Ovary (tissue), 9 donors: ENCODE data around the gene STRIP1. TPM values are rescaled to one million over a fixed set of nuclear protein-coding genes. Genes with fewer than 3 reads are reported as not detected.

Experiments
- DNase-seq, 5 donors: peaks; one replicate each; pipeline ENCODE4 v3.0.0-alpha.2; 2019 to 2020
- H3K27ac ChIP-seq, 2 donors: fragments of 200-600 bp; one replicate each; pipeline versions ENCODE4 v1.5.1 to v1.8.0; 2019 to 2022
- H3K27me3 ChIP-seq: fragments of 200-600 bp; one replicate; pipeline ENCODE4 v1.8.0; 2022
- H3K36me3 ChIP-seq: fragments of 200-600 bp; sonication (generic); one replicate; pipeline ENCODE4 v1.5.1; 2019
- H3K4me1 ChIP-seq: one replicate; pipeline ENCODE4 v1.8.1; 2013; ENCODE audit warnings: mild to moderate bottlenecking, moderate library complexity; ENCODE audit not compliant: insufficient read depth
- H3K4me3 ChIP-seq: fragments of 200-600 bp; sonication (generic); one replicate; pipeline ENCODE4 v1.5.1; 2017
- H3K9me3 ChIP-seq, 2 donors: fragments of 200-600 bp in 1 of 2; sonication (generic) in 1 of 2; one replicate each; pipeline versions ENCODE4 v1.5.1 to v1.8.1; 2013 to 2019; ENCODE audit warnings: mild to moderate bottlenecking in 1 of 2, moderate library complexity in 1 of 2
- EP300 ChIP-seq: sonication (generic); formaldehyde crosslinking; IDR thresholded peaks from one replicate; pipeline ENCODE4 v1.6.1; 2017; ENCODE audit warnings: antibody characterized with exemption
- POLR2A ChIP-seq: fragments of 450-650 bp; IDR thresholded peaks from one replicate; pipeline ENCODE4 v1.6.1; 2017; ENCODE audit warnings: antibody characterized with exemption, mild to moderate bottlenecking, moderate library complexity
- WGBS, 3 donors: extraction: QIAGEN DNeasy Blood & Tissue Kit in 1 of 3; methylation state at CpG; one replicate each; pipeline versions ENCODE4 v1.1.5 to v1.1.7; 2013 to 2017; 5-methylcytosine and 5-hydroxymethylcytosine counted together
- intact Hi-C, 4 donors: fragments of 100-400 bp; cut with DNase I; formaldehyde crosslinking; loops; one replicate each; pipeline versions ENCODE4 v1.11.0 to v1.15.1; 2022 to 2023
- polyA plus RNA-seq, 2 donors: library from polyadenylated mRNA; stranded (reverse); fragments of 200-250 nt in 1 of 2; fragments of 350-450 nt in 1 of 2; fragmentation: Illumina TruSeq in 1 of 2; extraction: RNeasy Lipid Tissue Mini Kit (QIAGEN cat#74804) in 1 of 2; gene quantifications; one replicate each; pipeline ENCODE4 v1.2.3, GENCODE V29; 2013 to 2014
- total RNA-seq, 7 donors: library from RNA; depleted of rRNA in 2 of 7; stranded (reverse); fragments of >200 nt in 2 of 7; fragmentation: NEBNext Ultra II Directional in 3 of 7; extraction: Animal tissue kit (Norgen Biotek cat#: 25700) in 3 of 7; gene quantifications; one replicate each; pipeline versions ENCODE4 v1.1.0 to v1.2.4, GENCODE V29; 2016 to 2023
- TF ChIP-seq, protein P1 (sequence below), 3 donors: fragments of 450-650 bp in 2 of 3; fragments of 200-600 bp in 1 of 3; IDR thresholded peaks; one replicate each; pipeline versions ENCODE4 v1.5.1 to v1.8.0; 2016 to 2022; ENCODE audit warnings: antibody characterized with exemption in 3 of 3, mild to moderate bottlenecking in 1 of 3
- donor health status: DM: no; HTN: no; CAD: no; lungs with moderate emphysema.
- donor health status: DM: no; HTN: no; CAD: no.
- donor health status: Bipolar disorder and iron deficiency.
- donor health status: DM: yes; HTN: yes; CAD: no.
- donor health status: DM: no; HTN: no; CAD: no.
- donor health status: DM: yes; HTN: yes; CAD: no.

Gene STRIP1
- total and polyA plus RNA-seq, 9 donors: 21.6 to 46.7 (median 36.2) TPM

DNA sequence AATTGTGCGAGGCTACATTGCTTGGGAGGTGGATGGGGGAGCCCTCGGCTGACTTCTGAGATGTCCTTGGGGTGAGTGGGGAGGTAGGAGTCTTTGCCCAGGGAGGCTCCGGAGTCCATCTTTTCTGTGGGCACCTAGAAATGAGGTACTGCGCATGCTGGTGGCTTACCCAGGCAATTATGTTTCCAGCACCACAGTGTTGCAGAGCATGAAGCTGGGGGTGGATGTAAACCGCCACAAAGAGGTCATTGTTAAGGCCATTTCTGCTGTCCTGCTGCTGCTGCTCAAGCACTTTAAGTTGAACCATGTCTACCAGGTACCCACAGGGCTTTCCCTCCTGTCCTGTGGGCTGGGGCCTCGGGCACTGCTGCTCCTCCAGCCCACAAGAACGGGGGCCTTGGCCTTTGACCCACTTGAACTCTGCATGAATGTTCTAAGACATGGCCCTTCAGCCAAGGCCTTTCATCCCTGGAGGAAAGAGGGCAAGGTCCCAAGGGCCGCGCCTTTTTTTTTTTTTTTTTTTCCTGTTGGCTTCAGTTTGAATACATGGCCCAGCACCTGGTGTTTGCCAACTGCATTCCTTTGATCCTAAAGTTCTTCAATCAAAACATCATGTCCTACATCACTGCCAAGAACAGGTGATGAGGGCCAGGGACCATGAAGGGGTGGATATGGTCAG is 14.6 kb downstream of the STRIP1 start:
- WGBS, 3 donors: 78 to 82% (median 80%) methylated on average over 9 of the region's 9 CpGs
- Histone ChIP-seq H3K27me3 (no peaks in the 10 kb centered on the region), H3K4me1 (no peaks in the 10 kb centered on the region), H3K36me3 (no peaks in the 10 kb centered on the region), H3K27ac (no peak overlapping the region), H3K9me3 (no peaks in the 10 kb centered on the region), H3K4me3 (no peak overlapping the region)
- TF ChIP-seq, protein P1, sequence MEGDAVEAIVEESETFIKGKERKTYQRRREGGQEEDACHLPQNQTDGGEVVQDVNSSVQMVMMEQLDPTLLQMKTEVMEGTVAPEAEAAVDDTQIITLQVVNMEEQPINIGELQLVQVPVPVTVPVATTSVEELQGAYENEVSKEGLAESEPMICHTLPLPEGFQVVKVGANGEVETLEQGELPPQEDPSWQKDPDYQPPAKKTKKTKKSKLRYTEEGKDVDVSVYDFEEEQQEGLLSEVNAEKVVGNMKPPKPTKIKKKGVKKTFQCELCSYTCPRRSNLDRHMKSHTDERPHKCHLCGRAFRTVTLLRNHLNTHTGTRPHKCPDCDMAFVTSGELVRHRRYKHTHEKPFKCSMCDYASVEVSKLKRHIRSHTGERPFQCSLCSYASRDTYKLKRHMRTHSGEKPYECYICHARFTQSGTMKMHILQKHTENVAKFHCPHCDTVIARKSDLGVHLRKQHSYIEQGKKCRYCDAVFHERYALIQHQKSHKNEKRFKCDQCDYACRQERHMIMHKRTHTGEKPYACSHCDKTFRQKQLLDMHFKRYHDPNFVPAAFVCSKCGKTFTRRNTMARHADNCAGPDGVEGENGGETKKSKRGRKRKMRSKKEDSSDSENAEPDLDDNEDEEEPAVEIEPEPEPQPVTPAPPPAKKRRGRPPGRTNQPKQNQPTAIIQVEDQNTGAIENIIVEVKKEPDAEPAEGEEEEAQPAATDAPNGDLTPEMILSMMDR (IDR thresholded peaks at IDR 0.05): no peak
- TF ChIP-seq POLR2A (no peak), EP300 (no peak)
- no peak for DNase-seq
- intact Hi-C loops: no loop called here

DNA sequence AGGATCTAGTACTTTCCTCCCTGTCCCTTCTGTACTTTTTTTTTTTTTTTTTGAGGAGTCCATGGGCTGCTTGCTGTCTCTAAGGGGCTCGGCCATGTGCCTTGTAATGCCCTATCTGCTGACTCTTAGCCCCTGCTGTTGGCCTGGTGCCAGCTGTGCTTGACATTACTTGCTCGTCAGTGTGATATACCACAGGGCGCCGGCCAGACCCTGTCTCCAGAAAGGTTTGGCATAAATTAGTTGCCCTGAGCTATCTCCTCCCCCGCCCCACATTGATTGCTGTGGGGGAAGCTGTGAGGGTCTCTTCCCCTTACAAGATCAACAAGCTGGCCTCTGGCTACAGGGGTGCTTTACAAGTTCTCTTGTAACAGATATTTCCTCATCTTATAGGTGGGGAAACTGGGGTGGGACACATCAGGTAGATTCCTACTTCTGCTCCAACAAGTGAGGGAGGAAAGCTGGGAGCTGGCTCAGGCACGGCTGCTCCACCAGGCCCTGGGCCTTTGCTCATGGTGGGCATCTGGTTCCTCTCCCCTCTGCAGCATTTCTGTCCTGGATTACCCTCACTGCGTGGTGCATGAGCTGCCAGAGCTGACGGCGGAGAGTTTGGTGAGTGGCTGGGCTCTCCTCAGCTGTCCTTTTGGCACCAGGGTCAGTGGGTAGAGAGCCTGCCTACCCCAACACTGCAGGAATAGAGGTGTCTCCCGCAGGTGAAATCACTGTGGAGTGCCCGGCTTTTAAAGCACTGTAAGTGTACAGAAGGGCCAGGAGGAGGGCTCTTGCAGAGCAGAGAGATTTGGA is 15.6 kb downstream of the STRIP1 start:
- peak in 2 of 5 donors; percentile 39 to 53 for DNase-seq
- H3K36me3 ChIP-seq: no peaks in the 10 kb centered on the region
- H3K27ac ChIP-seq: no peak overlapping the region
- no peaks in the 10 kb centered on the region for H3K9me3 ChIP-seq
- WGBS, 3 donors: 70 to 73% (median 71%) methylated on average over 11 of the region's 11 CpGs
- no peaks in the 10 kb centered on the region for H3K4me1 ChIP-seq
- no peaks in the 10 kb centered on the region for H3K27me3 ChIP-seq
- no peak overlapping the region for H3K4me3 ChIP-seq
- intact Hi-C loops: loop anchor here in 3 of 4 donors (5.0 to 10.0 kb wide), 2 partner anchors 55 to 57 kb away; no protein-coding TSS in a partner anchor
- TF ChIP-seq, protein P1 (IDR thresholded peaks at IDR 0.05): no peak
- TF ChIP-seq POLR2A: no peak
- no peak for TF ChIP-seq EP300

DNA sequence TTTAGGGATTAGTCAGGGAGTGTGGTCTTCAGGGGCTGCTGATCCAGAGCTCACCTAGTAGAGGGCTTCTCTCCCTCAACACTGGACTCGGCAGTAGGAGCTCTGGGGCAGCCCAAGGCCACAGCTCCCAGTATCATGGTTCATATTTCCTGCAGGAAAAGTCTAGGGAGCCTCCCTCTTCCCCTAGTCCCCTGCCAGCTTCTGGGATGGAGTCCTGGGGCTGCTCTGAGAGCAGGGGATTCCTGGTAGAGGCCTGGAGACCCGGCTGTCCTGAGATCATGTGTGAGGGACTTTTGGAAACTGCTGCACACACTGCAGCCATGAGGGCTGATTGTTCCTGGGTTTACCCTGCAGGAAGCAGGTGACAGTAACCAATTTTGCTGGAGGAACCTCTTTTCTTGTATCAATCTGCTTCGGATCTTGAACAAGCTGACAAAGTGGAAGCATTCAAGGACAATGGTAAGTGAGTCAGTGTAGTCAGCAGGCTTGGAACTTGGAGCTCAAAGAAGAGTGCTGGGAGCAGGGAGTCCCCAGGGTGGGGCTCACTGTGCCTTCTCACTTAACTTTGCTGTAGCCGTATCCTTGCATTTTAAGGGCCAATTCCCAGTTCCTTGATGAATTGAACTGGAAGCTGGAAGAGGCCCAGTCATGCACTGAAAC is 16.3 kb downstream of the STRIP1 start:
- no peak overlapping the region for H3K27ac ChIP-seq
- no peaks in the 10 kb centered on the region for H3K27me3 ChIP-seq
- WGBS, 3 donors: 42 to 49% (median 45%) methylated on average over 4 of the region's 4 CpGs
- intact Hi-C loops: loop anchor here in 3 of 4 donors (5.0 to 10.0 kb wide), 2 partner anchors 54 to 57 kb away; no protein-coding TSS in a partner anchor
- H3K4me3 ChIP-seq: no peak overlapping the region
- H3K4me1 ChIP-seq: no peaks in the 10 kb centered on the region
- TF ChIP-seq POLR2A (no peak), EP300 (no peak)
- TF ChIP-seq, protein P1 (IDR thresholded peaks at IDR 0.05): no peak
- no peaks in the 10 kb centered on the region for H3K9me3 ChIP-seq
- no peak for DNase-seq
- no peaks in the 10 kb centered on the region for H3K36me3 ChIP-seq

DNA sequence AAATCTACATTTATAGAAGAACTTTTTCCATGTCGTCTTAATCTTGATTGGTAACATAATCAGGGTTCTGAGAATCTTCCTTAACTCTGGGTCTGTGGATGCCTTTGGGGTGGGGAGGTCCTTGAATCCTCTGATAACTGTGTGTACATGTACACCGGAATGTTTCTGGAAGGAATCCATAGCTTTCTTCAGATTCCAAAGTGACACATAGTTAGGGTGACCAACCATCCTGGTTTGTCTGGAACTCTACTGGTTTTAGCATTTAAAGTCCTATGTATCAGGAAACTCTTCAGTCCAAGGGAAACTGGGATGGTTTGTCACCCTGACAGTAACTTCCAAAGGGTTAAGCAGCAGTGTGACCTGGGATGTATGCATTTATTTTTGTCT is 16.8 kb downstream of the STRIP1 start:
- no peak for DNase-seq
- Histone ChIP-seq H3K36me3 (no peaks in the 10 kb centered on the region), H3K4me1 (no peaks in the 10 kb centered on the region), H3K9me3 (no peaks in the 10 kb centered on the region), H3K27ac (no peak overlapping the region), H3K27me3 (no peaks in the 10 kb centered on the region), H3K4me3 (no peak overlapping the region)
- TF ChIP-seq, protein P1 (IDR thresholded peaks at IDR 0.05): no peak
- TF ChIP-seq POLR2A (no peak), EP300 (no peak)
- 34 to 58% (median 40%) methylated on average over 2 of the region's 2 CpGs for WGBS, 3 donors
- intact Hi-C loops: loop anchor here in 3 of 4 donors (5.0 to 10.0 kb wide), 2 partner anchors 54 to 56 kb away; no protein-coding TSS in a partner anchor
